HG03103 (cell line): ENCODE results near the gene FPGS.
A peak's percentile ranks its signal among the peaks of the same experiment; 100 is the strongest.
"Not testable (repeated sequence)": the region's sequence is repeated elsewhere in the genome, so short reads cannot be mapped to it uniquely, and the experiment has no call there.

Experiments
- ATAC-seq: cut with Tn5 transposase; IDR thresholded peaks from one replicate; pipeline ENCODE4 v1.9.1; 2021; ENCODE audit warnings: low read depth; ENCODE audit not compliant: unreplicated experiment

FPGS gene

DNA sequence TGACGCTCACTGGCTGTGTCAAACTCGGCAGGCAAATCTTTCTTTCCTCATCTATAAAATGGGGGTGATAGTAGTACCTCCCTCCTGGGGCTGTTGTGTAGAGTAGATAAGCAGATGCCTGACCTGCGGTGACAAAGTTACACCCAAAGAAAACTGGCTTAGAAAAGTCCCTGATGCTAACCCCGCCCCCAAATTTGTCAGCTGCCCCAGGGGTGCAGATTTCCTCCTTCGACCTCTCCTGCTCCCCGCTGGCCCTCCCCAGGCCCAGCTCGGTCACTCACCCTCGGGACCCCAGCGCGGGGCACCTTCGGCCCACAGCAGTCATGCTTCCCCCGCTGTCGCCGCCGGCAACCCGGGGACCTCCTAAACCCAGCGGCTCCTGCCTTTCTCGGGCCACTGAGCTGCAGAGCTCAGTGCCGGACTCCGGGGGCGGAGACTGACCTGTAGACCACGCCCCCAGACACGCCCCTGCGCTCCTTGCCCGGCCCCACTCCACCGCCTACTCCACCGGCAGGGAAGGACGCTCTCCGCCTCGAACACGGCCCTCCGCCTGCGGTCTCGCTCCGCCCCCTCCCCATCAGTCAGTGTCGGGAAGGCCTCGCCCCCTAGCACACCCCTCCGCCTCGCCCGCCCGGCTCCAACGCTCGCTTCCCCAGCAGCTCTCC lies 31.6 kb upstream of the FPGS start:
- peak; percentile 86 for ATAC-seq

DNA sequence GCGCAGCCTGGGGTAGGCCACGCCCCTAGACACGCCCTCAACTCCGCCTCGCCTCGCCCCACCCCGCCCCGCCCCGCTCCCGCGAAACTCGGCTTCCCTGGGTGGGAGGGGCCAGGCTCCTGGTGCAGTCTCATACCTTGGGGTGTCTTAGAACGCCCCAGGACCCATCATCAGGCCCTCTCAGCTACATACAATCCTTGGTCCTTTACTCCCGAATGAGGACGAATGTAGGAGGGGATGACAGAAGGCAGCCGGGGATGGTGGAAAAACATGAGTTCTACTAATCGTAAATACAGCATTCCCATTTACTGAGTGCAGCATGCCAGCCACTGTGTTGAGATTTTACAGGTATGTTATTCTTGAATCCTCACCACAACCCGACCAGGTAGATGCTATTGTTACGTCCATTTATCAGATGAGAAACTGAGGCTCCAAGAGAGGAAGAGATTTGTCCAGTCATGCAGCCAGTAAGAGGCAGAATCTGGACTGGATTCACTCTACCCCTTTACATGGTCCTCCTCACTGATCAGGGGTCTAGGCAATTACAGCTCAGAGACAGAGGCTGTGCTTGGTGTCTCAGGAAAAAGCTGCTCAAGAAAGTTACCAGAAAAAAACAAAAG lies 31.0 kb upstream of the FPGS start:
- no peak for ATAC-seq

DNA sequence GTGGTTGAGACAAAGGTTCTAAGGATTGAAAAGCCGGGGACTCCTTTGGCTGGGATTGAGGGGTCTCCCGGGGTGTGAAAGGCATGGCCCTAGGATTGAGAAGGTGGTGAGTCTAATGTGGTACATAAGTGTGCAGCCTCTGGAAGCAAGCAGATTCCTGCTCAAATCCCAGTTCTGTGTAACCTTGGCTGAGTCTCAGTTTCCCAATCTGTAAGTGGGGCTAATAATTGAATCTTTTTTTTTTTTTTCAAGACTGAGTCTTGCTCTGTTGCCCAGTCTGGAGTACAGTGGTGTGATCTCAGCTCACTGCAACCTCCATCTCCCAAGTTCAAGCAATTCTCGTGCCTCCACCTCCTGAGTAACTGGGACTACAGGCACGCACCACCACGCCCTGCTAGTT lies 30.1 kb upstream of the FPGS start:
- no peak for ATAC-seq

- no peak for ATAC-seq
These were observed 29.4 kb upstream of the FPGS start for GRCh38 chr9:127773272-127773671.

- no peak for ATAC-seq
These were observed 28.7 kb upstream of the FPGS start for GRCh38 chr9:127773981-127774380.

DNA sequence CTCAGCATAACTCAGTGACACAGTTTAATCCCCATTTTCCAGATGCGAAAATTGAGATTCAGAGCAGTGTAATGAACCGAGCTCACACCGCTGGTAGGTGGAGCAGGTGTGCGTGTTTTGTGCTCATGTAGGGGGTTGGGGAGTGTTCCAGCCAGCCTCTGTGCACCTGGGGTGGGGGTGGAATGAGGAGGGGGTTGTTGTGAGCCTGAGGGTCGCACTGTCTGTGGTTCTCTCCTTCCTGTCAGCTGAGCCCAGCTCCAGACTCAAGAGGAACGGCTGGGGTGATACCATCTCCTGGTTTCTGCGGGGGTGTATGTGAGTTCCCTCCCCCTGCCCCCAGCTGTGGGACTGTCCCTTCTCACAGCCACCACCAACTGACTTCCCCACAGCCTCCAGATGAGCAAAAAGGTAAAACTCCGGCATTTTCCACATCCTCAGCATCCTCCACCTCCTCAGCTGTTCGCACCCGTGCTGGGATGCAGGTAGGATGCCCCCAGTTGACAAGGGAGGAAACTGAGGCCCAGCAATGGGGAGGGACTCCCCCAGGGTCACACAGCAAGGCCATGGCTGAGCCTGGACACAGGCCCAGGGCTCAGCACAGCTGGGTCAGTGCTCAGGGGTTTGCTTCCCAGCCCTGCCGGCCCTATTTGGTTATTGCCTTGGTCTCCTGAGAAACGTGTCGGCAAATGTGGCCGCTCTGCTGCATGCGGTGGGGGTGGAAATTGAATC lies 26.3 kb upstream of the FPGS start:
- no peak for ATAC-seq

DNA sequence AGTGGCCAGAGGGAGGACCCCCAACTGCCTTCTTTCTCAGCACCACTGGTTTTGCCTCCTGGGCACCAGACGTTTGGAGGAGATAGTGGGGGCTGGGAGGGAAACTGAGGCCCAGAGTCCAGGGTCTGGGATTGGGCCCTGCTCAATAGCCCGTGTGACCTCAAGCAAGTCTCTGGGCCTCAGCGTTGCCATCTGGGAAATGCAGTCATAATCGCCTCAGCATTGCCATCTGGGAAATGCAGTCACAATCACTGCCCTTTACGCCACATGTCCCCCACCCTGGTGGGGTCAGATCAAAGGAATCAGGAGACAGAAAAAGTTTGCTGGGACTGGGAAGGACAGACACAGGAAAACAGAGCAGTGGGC lies 25.8 kb upstream of the FPGS start:
- ATAC-seq, result no peak

DNA sequence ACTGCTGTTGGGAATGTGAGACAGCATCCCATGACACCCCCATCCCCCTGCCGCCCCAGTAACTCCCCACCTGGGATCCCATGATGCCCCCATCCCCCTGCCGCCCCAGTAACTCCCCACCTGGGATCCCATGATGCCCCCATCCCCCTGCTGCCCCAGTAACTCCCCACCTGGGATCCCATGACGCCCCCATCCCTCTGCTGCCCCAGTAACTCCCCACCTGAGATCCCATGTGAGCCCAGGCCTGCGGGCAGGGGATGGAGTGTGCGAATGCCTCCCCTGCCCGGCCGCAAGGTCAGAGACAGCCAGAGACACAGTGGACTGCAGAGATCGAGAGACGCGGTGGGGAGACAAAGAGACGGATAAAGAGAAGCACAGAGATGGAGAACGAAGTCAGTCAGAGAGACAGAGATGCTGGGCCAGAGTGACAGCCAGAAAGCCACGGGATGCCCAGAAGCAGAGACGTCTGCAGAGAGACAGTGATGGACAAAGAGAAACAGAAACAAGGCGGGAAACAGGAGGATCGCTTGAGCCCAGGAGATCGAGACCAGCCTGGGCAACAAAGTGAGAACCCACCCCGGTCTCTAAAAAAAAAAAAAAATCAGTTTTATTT lies 25.2 kb upstream of the FPGS start:
- ATAC-seq, result no peak

GRCh38 chr9:127778280-127779135 lies 24.2 kb upstream of the FPGS start, which contains the start of gene SH2D3C:
Gene SH2D3C, minus strand, starts transcription at chr9:127778666. Its CDS starts 39 bp downstream, at chr9:127778627.
- ATAC-seq, result no peak

DNA sequence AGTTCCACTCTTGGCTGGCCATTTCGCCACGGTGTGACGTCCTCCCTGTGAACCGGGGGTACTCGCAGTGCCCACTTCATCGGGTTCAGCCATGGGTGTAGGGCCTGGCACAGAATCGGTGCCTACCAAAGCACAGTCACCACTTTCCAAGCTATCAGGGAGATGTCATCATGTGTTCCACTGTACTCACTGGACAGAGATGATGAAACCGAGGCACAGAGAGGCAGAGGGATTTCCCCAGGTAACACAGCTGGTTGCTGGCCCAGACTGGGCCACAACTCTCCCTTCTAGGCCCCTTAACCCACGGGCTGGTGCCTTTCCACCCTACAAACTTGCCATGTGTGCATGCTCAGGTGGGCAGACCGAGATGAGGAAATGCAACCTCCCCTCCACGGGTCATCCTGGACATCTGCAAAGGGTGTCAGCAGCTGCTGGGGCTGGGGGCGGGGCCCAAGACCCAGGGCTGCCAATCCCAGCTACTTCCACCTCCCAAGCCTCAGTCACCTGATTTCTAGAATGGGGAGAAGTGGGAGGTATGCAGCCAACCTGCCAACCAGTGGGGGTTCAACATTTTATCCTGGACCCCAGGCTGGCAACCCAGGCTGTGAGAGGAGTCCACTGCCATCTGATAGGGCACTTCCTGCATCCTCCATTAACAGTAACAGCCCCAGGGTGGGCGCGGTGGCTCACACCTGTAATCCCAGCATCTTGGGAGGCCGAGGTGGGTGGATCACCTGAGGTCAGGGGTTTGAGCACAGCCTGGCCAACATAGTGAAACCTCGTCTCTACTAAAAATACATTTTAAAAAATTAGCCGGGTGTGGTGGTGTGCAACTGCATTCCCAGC lies 23.3 kb upstream of the FPGS start:
- ATAC-seq, result no peak

DNA sequence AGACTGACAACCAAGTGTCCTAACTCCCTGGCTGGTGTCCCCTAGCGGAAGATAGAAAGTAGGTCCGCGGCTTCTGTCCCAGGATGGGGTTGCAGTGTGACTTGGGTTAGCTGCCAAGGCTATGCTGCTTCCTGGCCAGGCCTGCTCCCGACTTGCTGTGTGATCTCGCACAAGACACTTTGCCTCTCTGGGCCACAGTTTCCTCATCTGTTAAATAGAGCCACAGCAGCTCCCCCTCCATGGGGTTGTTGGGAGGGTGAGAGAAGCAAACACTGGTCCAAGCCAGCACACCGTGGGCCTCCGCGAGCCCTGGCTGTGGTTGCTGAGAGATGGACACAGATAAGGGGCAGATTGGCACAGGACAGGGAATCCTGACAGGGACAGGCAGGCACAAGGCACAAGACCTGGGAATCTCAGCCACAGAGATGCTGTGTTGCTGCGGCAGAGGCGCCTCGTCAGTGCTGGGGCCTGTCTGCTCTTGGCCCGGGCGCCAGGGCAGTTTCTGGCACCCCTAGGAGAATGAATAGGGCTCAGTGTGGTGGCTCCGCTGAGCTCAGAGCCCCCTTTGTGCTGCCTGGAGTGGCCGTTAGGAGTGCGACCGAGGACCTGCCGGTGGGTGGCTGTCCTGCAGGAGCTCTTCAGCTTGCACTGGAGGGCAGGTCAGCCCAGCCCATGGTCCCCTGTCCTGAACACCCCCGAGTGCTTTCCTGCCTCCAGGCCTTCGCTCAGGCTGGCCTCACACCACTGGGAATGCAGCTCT lies 22.4 kb upstream of the FPGS start:
- no peak for ATAC-seq

GRCh38 chr9:127780909-127781308 lies 21.8 kb upstream of the FPGS start:
- ATAC-seq, result not testable (repeated sequence)

- ATAC-seq, result no peak
These were observed 20.9 kb upstream of the FPGS start for GRCh38 chr9:127781806-127782205.

- ATAC-seq, result no peak
These were observed 19.3 kb upstream of the FPGS start for GRCh38 chr9:127783111-127784008.

DNA sequence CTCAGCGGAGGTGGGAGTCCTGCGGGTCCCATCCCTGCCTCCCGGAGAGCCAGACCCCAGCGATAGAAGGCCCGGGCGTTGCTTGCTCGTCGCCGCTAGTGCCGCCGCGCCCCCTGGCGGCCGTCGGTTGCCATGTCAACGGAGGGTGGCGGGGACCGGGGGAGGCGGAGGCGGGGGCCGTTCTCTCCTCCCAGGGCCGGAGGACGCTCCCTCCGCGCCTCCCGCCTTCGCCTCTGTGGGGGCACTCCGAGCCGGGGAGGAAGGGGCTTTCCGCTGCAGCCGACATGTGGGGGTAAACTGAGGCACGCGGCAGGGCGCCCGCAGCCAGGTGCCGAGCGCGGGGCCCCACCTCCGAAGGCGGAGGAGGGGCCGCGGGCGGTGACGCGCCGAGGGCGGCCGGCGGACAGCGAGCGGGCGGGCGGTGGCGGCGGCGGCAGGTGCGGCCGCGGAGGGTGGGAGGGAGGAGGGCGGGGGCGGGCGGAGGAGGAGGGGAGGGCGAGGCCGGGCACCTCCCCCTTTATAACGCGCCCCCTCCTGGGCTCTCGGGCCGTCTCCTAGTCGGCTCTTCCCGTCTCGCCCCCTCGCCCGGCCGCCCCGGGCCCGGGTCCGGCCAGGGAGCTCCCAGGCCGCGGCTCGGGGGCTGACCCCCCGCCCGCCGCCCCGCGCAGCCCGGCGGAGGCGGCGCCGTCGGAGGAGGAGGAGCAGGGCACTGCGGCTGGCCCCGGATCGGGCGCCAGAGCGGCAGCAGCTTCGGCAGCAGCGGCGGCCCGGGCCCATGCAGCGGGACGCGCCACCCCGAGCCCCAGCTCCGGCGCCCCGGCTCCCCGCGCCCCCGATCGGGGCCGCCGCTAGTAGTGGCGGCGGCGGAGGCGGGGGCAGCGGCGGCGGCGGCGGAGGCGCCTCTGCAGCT lies 17.4 kb upstream of the FPGS start:
- peak; percentile 35 for ATAC-seq

DNA sequence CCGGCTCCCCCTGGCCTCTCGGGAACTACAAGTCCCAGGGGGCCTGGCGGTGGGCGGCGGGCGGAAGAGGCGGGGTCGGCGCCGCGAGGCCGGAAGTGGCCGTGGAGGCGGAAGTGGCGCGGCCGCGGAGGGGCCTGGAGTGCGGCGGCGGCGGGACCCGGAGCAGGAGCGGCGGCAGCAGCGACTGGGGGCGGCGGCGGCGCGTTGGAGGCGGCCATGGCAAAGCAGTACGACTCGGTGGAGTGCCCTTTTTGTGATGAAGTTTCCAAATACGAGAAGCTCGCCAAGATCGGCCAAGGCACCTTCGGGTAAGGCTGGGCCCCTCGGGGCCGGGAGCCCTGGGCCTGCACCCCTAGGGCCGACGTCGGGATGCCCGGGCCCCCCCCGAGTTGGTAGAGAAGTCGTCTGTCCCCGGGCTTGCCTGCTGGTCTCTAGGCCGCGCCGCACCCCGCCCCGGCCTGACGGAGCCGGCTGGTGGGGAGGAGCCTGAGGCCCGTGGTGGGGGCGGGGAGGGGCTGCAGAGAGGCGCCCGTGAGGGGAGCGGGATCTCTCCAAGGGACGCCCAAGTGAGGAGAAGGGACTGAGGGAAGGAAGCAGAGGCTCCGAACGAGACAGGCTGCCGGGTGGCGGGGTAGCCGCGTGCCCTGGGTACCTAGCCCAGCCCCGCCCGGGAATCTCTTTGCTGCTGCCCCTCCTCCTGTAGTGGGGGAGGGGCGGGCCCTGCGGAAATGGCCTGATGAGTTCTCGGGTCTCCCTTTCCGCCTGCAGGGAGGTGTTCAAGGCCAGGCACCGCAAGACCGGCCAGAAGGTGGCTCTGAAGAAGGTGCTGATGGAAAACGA lies 16.5 kb upstream of the FPGS start, which contains the start of gene CDK9:
TSS of gene CDK9 (plus strand) at position 102 of the 840 bp plus-strand sequence. CDS start at position 217, 115 bp downstream.
- peak; percentile 56 for ATAC-seq
